HG02938 (cell line): ENCODE data around the gene C2orf76.

Experiments used
- ATAC-seq: cut with Tn5 transposase; IDR thresholded peaks from one replicate; pipeline ENCODE4 v1.9.1; 2021; ENCODE audit warnings: mild to moderate bottlenecking, moderate library complexity; ENCODE audit not compliant: unreplicated experiment

Gene C2orf76

DNA sequence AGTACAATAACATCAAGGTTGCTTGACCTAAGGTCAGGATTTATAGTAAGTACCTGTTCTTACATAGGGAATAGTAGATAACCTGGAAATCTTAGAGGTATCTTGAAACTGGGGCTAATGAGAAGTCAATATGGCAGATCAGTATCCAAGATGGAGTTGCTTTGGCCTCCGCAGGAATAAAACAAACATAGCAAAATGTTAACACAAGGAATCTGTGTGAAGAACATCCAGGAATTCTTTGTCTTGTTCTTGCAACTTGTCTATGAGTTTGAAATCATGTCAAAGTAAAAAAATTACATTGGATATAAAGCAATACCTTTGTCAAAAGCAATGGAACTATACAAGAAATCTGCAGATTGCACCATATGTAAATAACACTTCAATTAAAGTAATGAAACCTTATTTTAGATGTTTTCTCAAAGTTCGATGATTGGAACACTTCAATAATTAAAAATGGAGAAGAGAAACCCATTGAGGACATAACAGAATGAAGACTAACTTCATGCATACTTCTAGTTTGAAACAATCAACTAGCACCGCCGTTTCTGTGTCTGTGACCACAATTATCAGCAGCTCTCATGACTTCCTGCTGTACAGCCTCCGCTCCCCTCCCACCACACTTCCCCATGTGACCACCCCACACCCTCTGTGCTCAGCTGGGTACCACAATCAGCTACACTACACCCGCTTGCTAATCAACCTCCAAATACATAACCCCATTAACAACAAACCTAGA lies 27.6 kb downstream of the C2orf76 start:
- peak; percentile 98 for ATAC-seq

DNA sequence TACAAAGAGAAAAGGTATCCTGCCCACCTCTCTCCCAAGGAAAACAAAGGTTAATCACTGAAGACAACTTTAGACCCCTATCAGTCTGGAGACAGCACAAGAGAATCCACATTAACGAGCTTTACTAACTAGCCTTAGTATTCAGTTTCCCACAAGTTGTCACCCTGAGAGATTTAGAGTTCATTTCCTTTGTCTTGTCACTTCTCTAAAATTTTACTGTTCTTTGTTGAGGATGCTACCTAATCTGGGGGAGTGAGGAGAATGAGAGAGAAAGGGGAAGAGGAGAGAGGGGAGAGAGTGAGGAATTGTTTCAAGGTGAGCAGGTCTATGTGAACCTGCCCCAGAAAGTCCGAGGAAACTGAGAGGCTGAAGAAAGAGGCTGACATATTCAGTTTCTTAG lies 28.4 kb downstream of the C2orf76 start:
- no peak for ATAC-seq

DNA sequence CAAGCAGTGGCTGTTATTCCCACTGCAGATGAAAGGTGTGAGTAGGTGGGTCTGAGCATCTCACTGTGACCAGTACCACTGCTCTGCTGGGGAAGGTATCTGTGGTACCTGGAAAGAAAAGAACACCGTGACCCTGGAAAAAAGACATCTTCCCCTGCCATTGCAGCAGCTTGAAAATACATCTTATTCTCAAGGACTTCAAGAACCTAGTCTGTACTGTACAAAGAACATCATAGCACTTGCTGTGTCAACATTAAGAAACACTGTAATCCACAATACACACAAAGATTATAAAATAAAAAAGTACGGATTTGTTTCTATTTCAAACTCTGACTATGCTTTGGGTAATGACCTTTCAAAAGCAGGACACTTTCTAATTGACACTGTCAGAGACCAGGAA lies 28.9 kb downstream of the C2orf76 start:
- no peak for ATAC-seq

DNA sequence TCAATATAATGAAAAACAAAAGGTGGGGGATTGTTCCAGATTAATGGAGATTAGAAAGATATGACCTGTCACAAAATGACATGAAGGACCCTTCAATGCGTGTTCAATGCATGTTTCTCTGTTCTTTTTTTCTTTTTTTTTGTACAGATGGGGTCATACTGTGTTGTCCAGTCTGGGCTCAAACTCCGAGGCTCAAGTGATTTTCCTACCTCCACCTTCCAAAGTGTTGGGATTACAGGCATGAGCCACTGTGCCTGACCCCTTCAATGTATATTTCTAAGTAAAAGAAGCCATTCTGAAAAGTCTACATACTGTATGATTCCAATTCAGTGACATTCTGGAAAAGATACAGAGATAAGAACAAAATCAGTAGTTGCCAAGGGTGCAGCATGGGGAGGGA lies 32.8 kb downstream of the C2orf76 start:
- ATAC-seq = no peak

DNA sequence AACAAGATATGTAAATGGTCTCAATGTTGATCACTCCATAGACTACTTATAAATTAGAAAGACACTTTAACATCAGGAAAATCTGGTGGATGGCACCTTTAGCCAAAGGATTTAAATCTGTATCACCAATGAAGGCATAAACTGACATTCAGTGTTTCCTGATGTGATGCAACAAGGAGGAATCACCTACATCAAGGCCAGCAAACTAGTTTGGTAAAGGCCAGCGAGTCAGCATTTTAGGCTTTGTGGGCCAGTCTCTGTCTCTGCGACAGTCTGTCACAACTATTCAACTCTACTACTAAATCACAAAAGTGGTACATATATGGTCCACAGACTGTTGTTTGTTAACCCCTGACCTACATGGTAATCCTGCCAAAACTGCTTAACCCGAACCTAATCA lies 33.3 kb downstream of the C2orf76 start:
- no peak for ATAC-seq

DNA sequence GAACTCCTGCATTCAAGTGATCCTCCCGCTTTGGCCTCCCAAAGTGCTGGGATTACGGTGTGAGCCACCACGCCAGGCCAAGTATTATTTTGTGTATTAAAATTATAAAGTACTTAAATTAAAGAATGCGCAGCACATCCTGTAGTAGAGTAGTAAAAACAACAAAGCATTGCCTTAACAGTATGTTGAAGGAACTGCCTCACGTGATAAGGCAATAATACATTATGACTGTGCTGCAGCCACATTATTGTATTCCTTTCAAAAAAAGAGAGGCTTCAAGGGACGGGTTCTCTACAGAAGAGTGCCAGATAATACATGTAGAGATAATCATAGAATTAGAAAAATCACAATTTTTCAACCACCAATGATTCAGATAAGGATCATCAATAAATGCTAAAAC lies 33.7 kb downstream of the C2orf76 start:
- ATAC-seq = no peak

DNA sequence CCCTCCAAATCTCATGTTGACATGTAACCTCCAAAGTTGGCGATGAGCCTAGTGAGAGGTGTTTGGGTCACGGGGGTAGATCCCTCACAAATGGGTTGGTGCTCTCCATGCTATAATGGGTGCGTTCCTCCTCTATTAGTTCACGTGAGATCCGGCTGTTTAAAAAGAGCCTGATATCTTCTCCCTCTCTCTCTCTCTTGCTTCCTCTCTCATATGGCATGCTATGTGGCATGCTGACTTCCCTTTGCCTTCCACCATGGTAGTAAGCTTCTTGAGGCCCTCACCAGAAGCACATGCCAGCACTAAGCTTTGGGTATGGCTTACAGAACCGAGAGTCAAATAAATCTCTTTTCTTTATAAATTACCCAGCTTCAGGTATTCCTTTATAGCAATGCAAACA lies 39.2 kb downstream of the C2orf76 start:
- ATAC-seq = no peak

DNA sequence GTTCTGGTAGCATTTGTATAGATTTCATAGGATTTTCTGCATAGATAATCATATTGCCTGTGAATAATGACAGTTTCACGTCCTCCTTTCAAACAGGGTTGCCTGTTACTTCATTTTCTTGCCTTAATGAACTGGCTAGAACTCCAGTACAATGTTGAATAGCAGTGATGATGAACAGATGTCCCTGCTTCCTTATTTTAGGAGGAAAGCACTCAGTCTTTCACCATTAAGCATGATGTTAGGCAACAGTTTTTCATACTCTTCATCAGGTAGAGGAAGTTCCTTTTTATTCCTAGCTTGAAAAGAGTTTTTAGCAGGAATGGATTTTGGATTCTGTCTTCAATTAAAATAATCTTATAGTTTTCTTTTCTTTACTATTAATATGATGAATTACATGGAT lies 39.7 kb downstream of the C2orf76 start:
- ATAC-seq = no peak

DNA sequence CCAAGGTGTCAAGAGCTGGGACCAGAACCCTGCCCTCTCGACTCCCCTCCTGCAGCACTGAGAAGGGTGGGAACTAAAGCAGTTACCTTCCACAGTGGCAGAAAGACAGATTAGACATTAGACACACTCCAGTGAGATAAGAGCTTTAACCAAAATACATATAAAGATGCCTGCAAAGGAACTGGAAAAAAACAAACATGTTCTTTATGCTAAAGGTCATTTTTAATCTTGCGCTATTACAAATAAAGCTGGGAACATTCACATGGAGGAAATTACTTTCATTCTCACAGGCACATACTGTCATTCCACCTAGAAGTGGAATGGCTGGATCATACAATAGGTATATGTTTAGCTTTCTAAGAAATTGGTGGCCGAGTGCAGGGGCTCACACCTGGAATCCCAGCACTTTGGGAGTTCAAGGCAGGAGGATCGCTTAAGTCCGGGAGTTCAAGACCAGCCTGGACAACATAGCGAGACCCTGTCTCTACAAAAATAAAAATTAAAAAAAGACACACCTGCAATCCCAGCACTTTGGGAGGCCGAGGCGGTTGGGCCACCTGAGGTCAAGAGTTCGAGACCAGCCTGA lies 41.9 kb downstream of the C2orf76 start:
- no peak for ATAC-seq

DNA sequence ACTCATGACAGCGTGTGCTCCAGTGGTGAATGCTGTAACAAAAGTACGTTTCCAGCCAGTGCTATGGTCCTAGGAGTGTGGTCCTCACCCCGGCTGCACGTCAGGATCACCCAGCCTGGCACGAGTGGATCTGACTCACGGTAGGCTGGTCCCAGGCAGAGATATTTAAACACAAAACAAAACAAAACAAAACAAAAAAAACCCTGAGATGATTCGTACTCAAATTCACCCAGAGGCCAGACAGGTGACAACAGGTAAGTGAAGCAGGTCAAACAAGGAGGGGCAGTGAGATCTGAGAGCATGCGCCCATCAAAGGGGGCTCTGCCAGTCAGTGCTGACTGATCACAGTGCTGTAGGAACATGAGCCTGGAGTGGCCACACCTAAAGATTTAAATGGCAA lies 43.2 kb downstream of the C2orf76 start:
- ATAC-seq = no peak

DNA sequence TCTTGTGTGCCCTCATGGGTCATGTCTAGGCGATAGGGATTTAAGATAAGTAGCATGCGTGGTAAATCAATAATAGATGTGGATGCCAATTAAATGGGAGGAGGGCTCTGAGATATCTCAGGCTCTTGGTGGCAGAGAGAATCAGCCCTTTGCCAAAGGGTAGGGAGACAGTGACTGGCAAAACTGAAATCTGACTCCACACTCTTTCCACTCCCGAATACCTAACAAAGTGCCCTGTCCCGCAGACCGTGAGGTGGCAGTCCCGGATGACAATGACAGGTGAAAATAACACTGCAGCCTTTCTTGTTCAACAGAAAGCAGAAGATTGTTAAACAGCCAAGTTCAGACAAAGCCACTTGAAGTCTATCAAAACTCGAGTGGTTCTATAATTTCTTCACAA lies 47.0 kb downstream of the C2orf76 start:
- no peak for ATAC-seq

DNA sequence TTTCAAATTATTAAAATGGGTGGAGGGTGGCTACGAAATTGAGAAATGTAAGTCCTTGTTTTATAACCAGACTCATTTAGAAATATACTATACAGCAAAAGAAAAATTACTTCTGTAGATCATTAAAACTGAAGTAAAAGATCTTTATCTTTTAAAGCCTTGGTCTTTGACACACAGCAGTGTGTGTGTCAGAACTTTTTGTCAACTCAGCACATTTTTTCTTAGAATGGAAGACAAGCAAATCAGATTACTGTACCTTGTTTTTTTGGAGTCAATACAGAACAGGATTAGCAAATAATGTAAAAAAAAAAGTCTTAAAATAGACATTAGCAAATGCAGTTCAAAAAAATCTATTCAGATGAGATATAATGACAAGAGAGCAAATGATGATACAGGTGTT lies 49.1 kb downstream of the C2orf76 start:
- no peak for ATAC-seq

DNA sequence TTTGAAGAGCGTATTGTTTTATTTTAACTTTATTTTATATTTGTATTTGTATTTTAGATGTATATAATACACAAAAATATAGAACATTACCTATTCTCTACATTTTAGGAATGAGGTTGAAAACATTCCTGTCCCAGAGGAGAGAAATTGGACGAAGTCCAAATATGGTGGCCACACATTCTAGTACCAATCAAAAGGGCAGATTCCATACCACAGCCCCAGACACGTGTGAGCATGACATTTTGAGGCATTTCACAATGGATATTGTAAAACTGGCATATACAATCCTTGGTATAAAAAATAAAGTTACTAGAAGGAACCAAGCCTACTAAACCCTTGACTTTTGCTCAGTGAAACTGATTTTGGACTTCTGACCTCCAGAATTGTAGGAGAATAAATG lies 50.6 kb downstream of the C2orf76 start:
- ATAC-seq = no peak

DNA sequence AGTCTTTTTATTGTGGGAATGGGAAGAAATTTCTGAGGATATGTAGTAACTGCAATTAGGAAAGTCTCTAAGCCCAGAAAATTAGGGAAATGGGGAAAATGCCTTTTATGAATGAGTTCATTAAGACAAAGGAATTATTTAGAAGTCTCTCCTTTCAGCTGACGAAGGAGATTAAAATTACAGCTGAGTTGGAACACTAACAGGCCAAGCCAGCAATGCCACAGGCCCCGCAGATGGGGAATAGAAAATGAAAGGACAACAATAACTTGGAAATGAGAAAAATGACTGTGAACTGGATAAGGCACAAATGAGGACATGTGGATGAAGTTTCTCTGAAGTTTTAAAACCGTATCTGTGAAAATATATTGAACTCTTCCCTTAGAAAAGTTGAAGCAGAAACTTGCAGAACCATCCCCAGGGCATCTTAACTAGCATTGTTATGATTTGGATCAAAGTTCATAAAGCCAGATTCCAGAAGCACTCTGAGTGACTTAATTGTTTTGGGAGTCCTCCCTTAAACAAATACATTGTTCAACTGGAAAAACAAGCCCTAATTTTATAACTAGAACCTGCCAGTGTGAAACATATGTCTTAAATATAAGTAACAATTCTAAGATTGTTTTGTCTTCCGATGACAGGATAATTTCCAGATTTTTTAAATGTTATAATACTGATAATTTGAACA lies 51.3 kb downstream of the C2orf76 start:
- no peak for ATAC-seq

DNA sequence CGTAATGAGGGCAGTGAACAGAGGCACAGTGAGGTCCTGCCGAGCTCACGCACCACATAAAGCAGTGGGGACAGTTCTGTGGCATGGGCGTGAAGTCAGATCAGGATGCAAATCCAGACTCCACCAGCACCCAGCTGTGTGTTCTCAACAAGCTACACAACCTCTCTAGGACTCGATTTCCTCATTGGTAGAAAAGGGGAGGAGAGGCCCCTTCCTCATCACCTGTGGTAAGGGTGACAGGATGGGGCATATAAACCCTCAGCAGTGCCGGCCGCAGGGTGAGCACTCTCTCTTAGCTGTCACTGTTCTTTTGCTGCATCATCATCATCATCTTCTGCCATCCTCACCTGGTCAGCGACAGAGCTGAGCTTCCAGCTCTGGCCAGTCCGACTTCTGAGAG lies 54.8 kb downstream of the C2orf76 start:
- no peak for ATAC-seq

DNA sequence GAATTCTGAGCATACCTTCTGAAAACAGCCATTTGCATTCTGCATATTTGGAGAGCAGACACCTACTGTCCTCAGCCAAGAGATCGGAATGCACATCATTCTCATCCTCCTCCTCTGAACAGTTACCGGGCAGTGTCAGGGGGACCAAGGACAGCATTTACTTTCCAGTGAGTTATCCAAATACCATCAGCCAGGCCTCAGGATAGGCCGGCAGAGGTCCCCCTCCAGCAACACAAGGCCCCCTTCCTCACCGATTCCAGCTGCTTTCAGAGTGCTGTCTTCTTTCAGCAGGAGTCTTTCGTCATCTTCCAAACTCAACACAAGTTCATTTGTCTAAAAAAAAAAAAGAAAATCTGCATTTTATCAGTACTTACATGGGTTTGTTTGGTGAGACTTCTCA lies 55.3 kb downstream of the C2orf76 start:
- no peak for ATAC-seq

DNA sequence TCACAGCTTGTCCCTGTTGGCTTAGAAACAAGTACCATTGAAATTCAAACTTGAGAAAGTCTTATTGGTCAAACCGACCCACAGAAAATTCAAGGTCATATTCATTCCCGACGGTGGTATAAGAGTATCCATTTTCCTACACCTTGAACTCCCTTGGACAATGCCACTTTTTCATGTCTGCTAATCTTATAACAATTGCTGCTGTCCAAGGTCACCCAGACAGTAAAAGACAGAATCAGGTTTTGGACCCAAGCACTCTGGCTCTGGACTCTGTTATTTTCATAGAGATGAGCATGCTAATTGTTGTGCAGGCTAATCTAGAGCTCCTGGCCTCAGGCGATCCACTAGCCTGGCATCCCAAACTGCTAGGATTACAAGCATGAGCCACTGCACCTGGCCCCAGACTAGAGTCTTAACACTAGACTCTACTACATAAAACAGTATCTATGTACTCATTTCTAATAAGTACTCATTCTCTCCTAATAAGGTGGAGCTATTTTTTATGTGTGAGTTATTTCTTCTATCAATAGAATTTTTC lies 57.8 kb downstream of the C2orf76 start:
- no peak for ATAC-seq

DNA sequence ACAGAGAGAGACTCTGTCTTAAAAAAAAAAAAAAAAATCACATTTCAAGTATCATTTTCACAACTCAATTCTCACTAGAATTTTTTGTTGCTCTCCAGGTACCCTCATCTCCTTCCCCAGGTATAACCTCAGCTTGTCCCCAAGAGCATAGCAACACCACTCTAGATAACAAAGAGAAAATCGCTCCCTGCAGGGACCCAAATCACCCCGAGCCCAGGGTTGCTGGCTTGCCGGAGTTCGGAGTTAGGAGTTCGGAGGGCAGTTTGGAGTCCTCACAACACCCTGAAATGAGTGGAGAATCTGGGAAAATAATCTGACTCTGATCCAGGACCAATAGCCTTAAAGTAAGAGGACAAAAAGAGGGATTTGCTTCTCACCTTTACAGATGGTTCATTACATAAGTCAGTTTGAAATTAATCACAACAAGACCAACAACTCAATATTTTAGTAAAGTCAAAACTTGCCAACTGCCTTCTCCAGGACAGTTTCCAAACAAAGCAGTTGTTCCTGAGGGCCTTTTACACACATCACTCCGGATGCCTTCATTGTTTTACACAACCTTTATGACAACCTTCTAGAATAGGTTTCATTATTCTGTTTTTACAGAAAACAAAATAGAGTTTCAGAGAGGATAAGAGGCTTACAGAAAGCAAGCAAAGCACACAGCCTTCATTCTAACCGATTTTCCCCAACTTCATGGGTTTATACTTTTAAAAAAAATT lies 59.1 kb downstream of the C2orf76 start:
- ATAC-seq = no peak

DNA sequence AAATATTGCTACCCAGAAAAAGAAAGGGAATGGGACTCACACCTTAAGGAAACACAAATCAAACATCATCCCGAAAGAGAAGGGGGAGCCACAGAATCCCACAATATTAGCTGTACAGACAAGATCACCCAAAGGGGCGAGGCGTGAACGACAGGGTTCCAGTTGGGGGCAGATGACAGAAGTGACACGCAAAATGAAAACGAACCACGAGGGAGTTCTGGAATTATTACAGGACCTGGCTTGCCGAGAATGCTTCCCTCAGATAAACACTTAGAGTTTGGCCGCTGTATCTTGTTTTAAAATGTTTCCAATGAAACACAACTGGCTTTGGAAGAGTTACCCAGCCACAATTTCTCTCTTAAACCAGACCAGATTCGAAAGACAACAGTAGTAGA lies 60.4 kb downstream of the C2orf76 start:
- ATAC-seq = no peak

DNA sequence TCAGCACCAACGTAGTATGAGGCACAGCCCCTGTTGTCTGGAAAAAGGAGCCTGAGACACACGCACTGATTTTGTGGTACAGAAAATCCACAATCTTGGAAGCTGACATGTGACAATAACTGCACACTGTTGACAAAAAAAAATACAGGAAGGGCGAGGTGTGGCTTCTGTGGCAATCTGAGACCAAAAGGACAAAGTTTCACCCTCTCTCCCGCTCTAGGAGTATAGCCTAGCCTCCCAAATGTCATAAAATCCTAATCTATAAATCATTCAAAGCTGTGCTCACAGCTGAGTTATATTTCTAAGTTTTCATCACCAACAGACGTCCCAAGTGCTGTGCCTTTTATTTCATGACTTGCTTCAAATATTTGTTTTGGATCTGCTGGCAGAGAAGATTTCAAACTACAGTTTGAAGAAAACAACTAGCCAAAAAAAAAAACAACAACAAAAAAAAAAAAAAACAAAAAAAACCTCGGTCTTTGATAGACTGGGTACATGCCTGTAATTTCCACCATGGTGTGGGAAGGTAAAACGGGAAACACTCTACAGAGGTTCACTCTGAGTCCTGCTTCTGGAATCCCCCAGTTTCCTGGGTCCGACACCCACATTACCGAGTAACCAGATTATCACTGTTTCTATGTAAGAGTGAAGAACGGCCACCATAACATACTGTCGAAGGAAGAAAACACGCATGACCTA lies 61.0 kb downstream of the C2orf76 start:
- ATAC-seq = no peak

DNA sequence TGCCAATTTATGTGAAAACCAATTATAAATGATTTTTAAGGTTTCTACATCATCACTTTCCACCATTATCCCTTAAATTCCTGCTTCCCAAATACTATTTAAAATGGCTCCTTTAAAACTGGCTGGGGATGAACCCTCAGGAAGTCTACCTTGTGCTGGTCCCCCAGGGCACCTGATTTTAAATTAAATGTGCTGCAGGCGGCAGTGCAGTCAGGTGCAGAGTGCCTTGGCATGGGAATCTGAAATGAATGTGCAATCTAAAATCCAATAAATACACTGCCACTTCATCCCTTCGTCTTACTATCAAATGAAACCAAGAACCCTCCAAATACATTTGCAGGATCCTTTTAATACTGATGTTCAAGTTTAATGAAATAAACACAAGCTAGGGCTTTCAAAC lies 61.8 kb downstream of the C2orf76 start:
- no peak for ATAC-seq
